Measurements from ENCODE around the gene LMAN1L.

The LMAN1L gene

DNA sequence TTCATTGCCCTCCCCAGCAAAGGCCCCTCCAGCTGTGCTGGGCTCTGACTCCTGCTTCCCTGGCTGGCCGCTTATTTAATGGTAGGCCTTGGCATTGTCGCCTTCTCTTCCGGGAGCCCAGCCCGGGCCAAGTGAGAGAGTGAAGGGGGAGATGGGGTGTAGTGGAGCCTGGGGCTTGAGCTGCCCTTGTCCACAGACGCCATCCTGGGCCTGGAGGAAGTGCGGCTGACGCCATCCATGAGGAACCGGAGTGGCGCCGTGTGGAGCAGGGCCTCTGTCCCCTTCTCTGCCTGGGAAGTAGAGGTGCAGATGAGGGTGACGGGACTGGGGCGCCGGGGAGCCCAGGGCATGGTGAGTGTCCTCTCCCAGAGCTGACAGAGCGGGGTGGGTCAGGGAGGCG lies 3.3 kb downstream of the LMAN1L start:
- Histone ChIP-seq H3K36me3 (ENCODE audit: control insufficient read depth in 5 of 5, insufficient read depth in 5 of 5, low read length in 5 of 5) (no peaks in the 10 kb centered on the region), H3K9ac (ENCODE audit: low read length in 5 of 5) (no peak overlapping the region), H3K27me3 (ENCODE audit: control insufficient read depth in 5 of 5, insufficient read depth in 4 of 5, low read length in 5 of 5) (peaks cover 4 to 29% (median 23%) of the 10 kb centered on the region in 5 donors), H3K27ac (ENCODE audit: low read depth, low read length) (no peak overlapping the region), H3K4me3 (ENCODE audit: low read depth in 1 of 5, low read length in 5 of 5) (no peak overlapping the region), H3K4me1 (ENCODE audit: control insufficient read depth in 5 of 5, insufficient read depth in 5 of 5, low read length in 5 of 5) (peaks cover 0 to 3% (median 0%) of the 10 kb centered on the region in 5 donors), H3K9me3 (ENCODE audit: control insufficient read depth in 5 of 5, low read length in 5 of 5) (no peaks in the 10 kb centered on the region)

DNA sequence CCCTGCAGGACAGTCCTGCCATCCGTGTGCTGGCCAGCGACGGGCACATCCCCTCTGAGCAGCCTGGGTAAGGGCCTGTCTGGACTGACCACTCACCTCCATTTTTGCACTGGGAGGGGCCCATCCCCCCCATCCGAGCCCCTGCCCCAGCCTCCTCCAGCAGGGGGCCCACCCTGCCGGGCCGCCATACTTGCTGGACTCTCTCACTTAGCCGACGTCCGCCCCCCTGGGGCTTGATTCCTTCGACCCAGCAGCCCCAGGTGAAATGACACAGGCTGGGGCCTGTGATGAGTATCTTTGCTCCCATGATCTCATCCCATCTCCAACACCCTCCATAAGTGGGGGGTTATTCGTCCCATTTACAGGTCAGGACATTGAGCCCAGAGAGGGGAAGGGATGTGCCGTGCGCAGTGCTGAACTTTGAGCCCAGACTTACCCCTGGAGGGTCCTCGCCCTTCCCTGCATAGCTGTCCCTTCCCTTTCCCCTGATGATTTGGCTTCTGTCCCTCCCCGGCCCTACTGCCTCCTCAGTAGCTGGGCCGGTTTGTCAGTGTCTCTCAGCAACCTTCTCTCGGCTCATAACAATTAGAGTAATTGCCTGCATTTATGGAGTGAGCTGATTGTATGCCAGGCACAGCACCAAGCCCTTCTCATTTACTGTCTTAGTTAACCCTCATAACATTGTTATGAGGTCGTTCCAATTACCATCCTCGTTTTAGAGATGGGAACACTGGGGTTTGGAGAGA lies 4.2 kb downstream of the LMAN1L start:
- H3K27me3 ChIP-seq (ENCODE audit: control insufficient read depth in 5 of 5, insufficient read depth in 4 of 5, low read length in 5 of 5): peaks cover 4 to 29% (median 23%) of the 10 kb centered on the region in 5 donors

DNA sequence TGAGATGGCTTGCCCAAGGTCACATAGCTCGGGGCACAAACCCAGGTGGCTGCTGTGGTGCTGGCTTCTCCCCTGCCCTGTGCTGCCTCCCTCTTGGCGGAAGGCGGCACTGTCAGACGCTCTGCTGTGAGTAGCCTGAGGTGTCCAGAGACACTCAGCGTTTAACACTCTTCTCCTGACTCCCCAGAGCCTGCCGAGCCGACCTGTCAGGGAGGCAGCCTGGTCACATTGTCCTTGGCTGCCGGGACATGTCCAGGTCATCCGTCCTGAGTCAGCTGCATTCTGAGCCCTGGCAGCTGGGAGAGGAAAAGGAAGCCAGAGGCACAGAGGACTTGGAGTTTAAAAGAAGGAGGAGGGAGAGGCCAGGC lies 4.7 kb downstream of the LMAN1L start:
- peaks cover 4 to 29% (median 23%) of the 10 kb centered on the region in 5 donors for H3K27me3 ChIP-seq (ENCODE audit: control insufficient read depth in 5 of 5, insufficient read depth in 4 of 5, low read length in 5 of 5)
- H3K4me1 ChIP-seq (ENCODE audit: control insufficient read depth in 5 of 5, insufficient read depth in 5 of 5, low read length in 5 of 5): peaks cover 0 to 3% (median 0%) of the 10 kb centered on the region in 5 donors
- no peak overlapping the region for H3K27ac ChIP-seq (ENCODE audit: low read depth, low read length)
- H3K9me3 ChIP-seq (ENCODE audit: control insufficient read depth in 5 of 5, low read length in 5 of 5): no peaks in the 10 kb centered on the region
- no peak overlapping the region for H3K4me3 ChIP-seq (ENCODE audit: low read depth in 1 of 5, low read length in 5 of 5)
- no peak overlapping the region for H3K9ac ChIP-seq (ENCODE audit: low read length in 5 of 5)
- H3K36me3 ChIP-seq (ENCODE audit: control insufficient read depth in 5 of 5, insufficient read depth in 5 of 5, low read length in 5 of 5): no peaks in the 10 kb centered on the region

More for the DNA sequence above, 4.2 kb downstream of the LMAN1L start:
- Histone ChIP-seq H3K9me3 (ENCODE audit: control insufficient read depth in 5 of 5, low read length in 5 of 5) (no peaks in the 10 kb centered on the region), H3K4me1 (ENCODE audit: control insufficient read depth in 5 of 5, insufficient read depth in 5 of 5, low read length in 5 of 5) (peaks cover 0 to 3% (median 0%) of the 10 kb centered on the region in 5 donors), H3K36me3 (ENCODE audit: control insufficient read depth in 5 of 5, insufficient read depth in 5 of 5, low read length in 5 of 5) (no peaks in the 10 kb centered on the region), H3K27ac (ENCODE audit: low read depth, low read length) (no peak overlapping the region), H3K4me3 (ENCODE audit: low read depth in 1 of 5, low read length in 5 of 5) (no peak overlapping the region), H3K9ac (ENCODE audit: low read length in 5 of 5) (no peak overlapping the region)

GRCh38 chr15:74820056-74820455 lies 7.4 kb downstream of the LMAN1L start:
- Histone ChIP-seq H3K27me3 (ENCODE audit: control insufficient read depth in 5 of 5, insufficient read depth in 4 of 5, low read length in 5 of 5) (peaks cover 4 to 28% (median 21%) of the 10 kb centered on the region in 5 donors), H3K4me1 (ENCODE audit: control insufficient read depth in 5 of 5, insufficient read depth in 5 of 5, low read length in 5 of 5) (peaks cover 0 to 3% (median 0%) of the 10 kb centered on the region in 5 donors), H3K9me3 (ENCODE audit: control insufficient read depth in 5 of 5, low read length in 5 of 5) (no peaks in the 10 kb centered on the region), H3K9ac (ENCODE audit: low read length in 5 of 5) (no peak overlapping the region), H3K4me3 (ENCODE audit: low read depth in 1 of 5, low read length in 5 of 5) (no peak overlapping the region), H3K36me3 (ENCODE audit: control insufficient read depth in 5 of 5, insufficient read depth in 5 of 5, low read length in 5 of 5) (no peaks in the 10 kb centered on the region), H3K27ac (ENCODE audit: low read depth, low read length) (no peak overlapping the region)

- H3K9ac ChIP-seq (ENCODE audit: low read length in 5 of 5): no peak overlapping the region
- no peaks in the 10 kb centered on the region for H3K9me3 ChIP-seq (ENCODE audit: control insufficient read depth in 5 of 5, low read length in 5 of 5)
- no peak overlapping the region for H3K27ac ChIP-seq (ENCODE audit: low read depth, low read length)
- peaks cover 0 to 3% (median 0%) of the 10 kb centered on the region in 5 donors for H3K4me1 ChIP-seq (ENCODE audit: control insufficient read depth in 5 of 5, insufficient read depth in 5 of 5, low read length in 5 of 5)
- peaks cover 4 to 29% (median 21%) of the 10 kb centered on the region in 5 donors for H3K27me3 ChIP-seq (ENCODE audit: control insufficient read depth in 5 of 5, insufficient read depth in 4 of 5, low read length in 5 of 5)
- no peak overlapping the region for H3K4me3 ChIP-seq (ENCODE audit: low read depth in 1 of 5, low read length in 5 of 5)
- H3K36me3 ChIP-seq (ENCODE audit: control insufficient read depth in 5 of 5, insufficient read depth in 5 of 5, low read length in 5 of 5): no peaks in the 10 kb centered on the region
Measured at GRCh38 chr15:74821091-74821789, 8.6 kb downstream of the LMAN1L start.

DNA sequence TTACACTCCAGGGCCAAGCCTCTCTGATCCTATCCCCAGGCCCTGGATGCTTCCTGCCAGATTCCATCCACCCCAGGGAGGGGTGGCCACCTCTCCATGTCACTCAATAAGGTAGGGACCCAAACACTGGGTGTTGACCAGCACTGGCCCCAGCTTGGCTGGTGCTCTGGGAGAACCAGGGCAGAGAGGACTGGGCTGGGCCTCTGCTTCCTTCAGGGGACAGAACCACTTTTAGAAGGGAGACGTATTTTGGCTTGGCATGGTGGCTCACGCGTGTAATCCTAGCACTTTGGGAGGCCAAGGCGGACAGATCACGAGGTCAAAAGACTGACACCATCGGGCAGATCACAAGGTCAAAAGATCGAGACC lies 9.1 kb downstream of the LMAN1L start:
- no peaks in the 10 kb centered on the region for H3K36me3 ChIP-seq (ENCODE audit: control insufficient read depth in 5 of 5, insufficient read depth in 5 of 5, low read length in 5 of 5)
- no peaks in the 10 kb centered on the region for H3K9me3 ChIP-seq (ENCODE audit: control insufficient read depth in 5 of 5, low read length in 5 of 5)
- H3K4me3 ChIP-seq (ENCODE audit: low read depth in 1 of 5, low read length in 5 of 5): no peak overlapping the region
- peaks cover 0 to 3% (median 3%) of the 10 kb centered on the region in 5 donors for H3K4me1 ChIP-seq (ENCODE audit: control insufficient read depth in 5 of 5, insufficient read depth in 5 of 5, low read length in 5 of 5)
- H3K9ac ChIP-seq (ENCODE audit: low read length in 5 of 5): no peak overlapping the region
- H3K27me3 ChIP-seq (ENCODE audit: control insufficient read depth in 5 of 5, insufficient read depth in 4 of 5, low read length in 5 of 5): peaks cover 7 to 29% (median 22%) of the 10 kb centered on the region in 5 donors
- no peak overlapping the region for H3K27ac ChIP-seq (ENCODE audit: low read depth, low read length)

DNA sequence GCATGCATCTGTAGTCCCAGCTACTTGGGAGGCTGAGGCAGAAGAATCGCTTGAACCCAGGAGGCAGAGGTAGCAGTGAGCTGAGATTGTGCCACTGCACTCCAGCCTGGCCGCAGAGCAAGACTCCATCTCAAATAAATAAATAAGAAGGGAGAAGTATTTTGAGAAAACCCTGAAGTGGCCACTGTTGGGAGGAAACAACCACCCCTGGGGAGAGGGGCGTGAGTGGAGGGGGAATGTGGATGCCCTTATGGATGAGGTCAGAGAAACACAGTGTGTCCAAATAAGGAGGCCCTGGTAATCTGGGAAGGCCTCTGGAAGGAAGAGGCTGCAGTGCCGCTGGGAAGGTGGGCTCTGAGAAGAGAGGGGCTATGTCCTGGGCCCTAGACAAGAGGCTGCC lies 9.6 kb downstream of the LMAN1L start:
- H3K4me3 ChIP-seq (ENCODE audit: low read depth in 1 of 5, low read length in 5 of 5): no peak overlapping the region
- peaks cover 0 to 5% (median 3%) of the 10 kb centered on the region in 5 donors for H3K4me1 ChIP-seq (ENCODE audit: control insufficient read depth in 5 of 5, insufficient read depth in 5 of 5, low read length in 5 of 5)
- H3K9ac ChIP-seq (ENCODE audit: low read length in 5 of 5): no peak overlapping the region
- H3K36me3 ChIP-seq (ENCODE audit: control insufficient read depth in 5 of 5, insufficient read depth in 5 of 5, low read length in 5 of 5): no peaks in the 10 kb centered on the region
- H3K27me3 ChIP-seq (ENCODE audit: control insufficient read depth in 5 of 5, insufficient read depth in 4 of 5, low read length in 5 of 5): peaks cover 11 to 33% (median 22%) of the 10 kb centered on the region in 5 donors
- H3K9me3 ChIP-seq (ENCODE audit: control insufficient read depth in 5 of 5, low read length in 5 of 5): no peaks in the 10 kb centered on the region
- no peak overlapping the region for H3K27ac ChIP-seq (ENCODE audit: low read depth, low read length)

GRCh38 chr15:74823324-74823723 lies 10.7 kb downstream of the LMAN1L start:
- H3K4me1 ChIP-seq (ENCODE audit: control insufficient read depth in 5 of 5, insufficient read depth in 5 of 5, low read length in 5 of 5): peaks cover 0 to 5% (median 3%) of the 10 kb centered on the region in 5 donors
- no peak overlapping the region for H3K9ac ChIP-seq (ENCODE audit: low read length in 5 of 5)
- no peak overlapping the region for H3K27ac ChIP-seq (ENCODE audit: low read depth, low read length)
- peaks cover 18 to 42% (median 30%) of the 10 kb centered on the region in 5 donors for H3K27me3 ChIP-seq (ENCODE audit: control insufficient read depth in 5 of 5, insufficient read depth in 4 of 5, low read length in 5 of 5)
- no peaks in the 10 kb centered on the region for H3K36me3 ChIP-seq (ENCODE audit: control insufficient read depth in 5 of 5, insufficient read depth in 5 of 5, low read length in 5 of 5)
- no peaks in the 10 kb centered on the region for H3K9me3 ChIP-seq (ENCODE audit: control insufficient read depth in 5 of 5, low read length in 5 of 5)
- H3K4me3 ChIP-seq (ENCODE audit: low read depth in 1 of 5, low read length in 5 of 5): no peak overlapping the region

DNA sequence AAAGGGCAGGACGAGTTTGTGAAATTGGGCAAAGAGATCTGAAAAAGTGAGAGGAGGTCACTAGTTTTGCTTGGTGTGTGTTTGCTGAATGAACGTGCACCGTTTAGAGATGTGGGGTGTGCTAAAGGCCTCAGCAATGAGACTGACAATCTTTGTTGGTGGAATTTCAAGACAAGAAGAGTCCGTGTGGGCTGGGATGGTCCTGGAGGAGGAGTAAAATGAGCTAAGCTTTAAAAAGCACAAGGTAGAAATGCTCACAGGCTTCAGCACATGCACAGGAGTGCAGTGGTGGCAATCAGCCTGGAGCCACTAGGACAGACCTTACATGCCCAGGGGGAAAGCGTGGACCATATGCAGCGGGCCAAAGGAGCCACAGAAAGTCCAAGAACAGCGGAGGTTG lies 12.3 kb downstream of the LMAN1L start:
- Histone ChIP-seq H3K4me1 (ENCODE audit: control insufficient read depth in 5 of 5, insufficient read depth in 5 of 5, low read length in 5 of 5) (peaks cover 0 to 5% (median 0%) of the 10 kb centered on the region in 5 donors), H3K9ac (ENCODE audit: low read length in 5 of 5) (no peak overlapping the region), H3K4me3 (ENCODE audit: low read depth in 1 of 5, low read length in 5 of 5) (no peak overlapping the region), H3K27me3 (ENCODE audit: control insufficient read depth in 5 of 5, insufficient read depth in 4 of 5, low read length in 5 of 5) (peaks cover 19 to 37% (median 26%) of the 10 kb centered on the region in 5 donors), H3K27ac (ENCODE audit: low read depth, low read length) (no peak overlapping the region), H3K9me3 (ENCODE audit: control insufficient read depth in 5 of 5, low read length in 5 of 5) (no peaks in the 10 kb centered on the region), H3K36me3 (ENCODE audit: control insufficient read depth in 5 of 5, insufficient read depth in 5 of 5, low read length in 5 of 5) (no peaks in the 10 kb centered on the region)

GRCh38 chr15:74825866-74826265 lies 13.2 kb downstream of the LMAN1L start:
- no peak overlapping the region for H3K27ac ChIP-seq (ENCODE audit: low read depth, low read length)

More at GRCh38 chr15:74825866-74826265, 13.2 kb downstream of the LMAN1L start:
- H3K4me1 ChIP-seq (ENCODE audit: control insufficient read depth in 5 of 5, insufficient read depth in 5 of 5, low read length in 5 of 5): peaks cover 0 to 5% (median 0%) of the 10 kb centered on the region in 5 donors
- H3K27me3 ChIP-seq (ENCODE audit: control insufficient read depth in 5 of 5, insufficient read depth in 4 of 5, low read length in 5 of 5): peaks cover 19 to 38% (median 26%) of the 10 kb centered on the region in 5 donors
- no peak overlapping the region for H3K9ac ChIP-seq (ENCODE audit: low read length in 5 of 5)
- no peaks in the 10 kb centered on the region for H3K36me3 ChIP-seq (ENCODE audit: control insufficient read depth in 5 of 5, insufficient read depth in 5 of 5, low read length in 5 of 5)
- H3K4me3 ChIP-seq (ENCODE audit: low read depth in 1 of 5, low read length in 5 of 5): no peak overlapping the region
- H3K9me3 ChIP-seq (ENCODE audit: control insufficient read depth in 5 of 5, low read length in 5 of 5): no peaks in the 10 kb centered on the region

Data from subcutaneous abdominal adipose tissue (tissue), 5 donors.